Hematopoietic multipotent progenitor cell treated with erythropoietin and hydrocortisone succinate and interleukin-3 and kit ligand, for 15 days (in vitro differentiated cells): Measurements from ENCODE around the gene LCP2.

Source experiments
- DNase-seq: peaks from one replicate; pipeline ENCODE4 v3.0.0-alpha.2; 2015; ENCODE audit warnings: low spot score

The LCP2 gene

GRCh38 chr5:170297589-170298462 lies at the start of gene LCP2:
LCP2 (minus strand) TSS chr5:170297777; CDS start chr5:170297611, 166 bp downstream.
- DNase-seq, result no peak

- no peak for DNase-seq
Observed at GRCh38 chr5:170347022-170347567, 49.5 kb upstream of the LCP2 start.

- no peak for DNase-seq
Observed at GRCh38 chr5:170345971-170346370, 48.4 kb upstream of the LCP2 start.

- DNase-seq, result no peak
Observed at GRCh38 chr5:170343177-170343576, 45.6 kb upstream of the LCP2 start.

GRCh38 chr5:170342153-170342725 lies 44.7 kb upstream of the LCP2 start:
- DNase-seq, result no peak

- no peak for DNase-seq
Observed at GRCh38 chr5:170341545-170341944, 44.0 kb upstream of the LCP2 start.

- no peak for DNase-seq
Observed at GRCh38 chr5:170339780-170340167, 42.2 kb upstream of the LCP2 start.

GRCh38 chr5:170338933-170339779 lies 41.6 kb upstream of the LCP2 start:
- DNase-seq, result peak; percentile 63

- DNase-seq, result no peak
Observed at GRCh38 chr5:170338291-170338690, 40.7 kb upstream of the LCP2 start.

- DNase-seq, result no peak
Observed at GRCh38 chr5:170337045-170337733, 39.6 kb upstream of the LCP2 start.

- no peak for DNase-seq
Observed at GRCh38 chr5:170336065-170336464, 38.5 kb upstream of the LCP2 start.

GRCh38 chr5:170334626-170335025 lies 37.0 kb upstream of the LCP2 start:
- no peak for DNase-seq

- peak; percentile 22 for DNase-seq
Observed at GRCh38 chr5:170333161-170333910, 35.8 kb upstream of the LCP2 start.

GRCh38 chr5:170332058-170332457 lies 34.5 kb upstream of the LCP2 start:
- DNase-seq, result no peak

- no peak for DNase-seq
Observed at GRCh38 chr5:170330568-170331054, 33.0 kb upstream of the LCP2 start.

GRCh38 chr5:170329524-170329923 lies 31.9 kb upstream of the LCP2 start:
- DNase-seq, result no peak

GRCh38 chr5:170327829-170328228 lies 30.3 kb upstream of the LCP2 start:
- no peak for DNase-seq

- no peak for DNase-seq
Observed at GRCh38 chr5:170327168-170327567, 29.6 kb upstream of the LCP2 start.

- no peak for DNase-seq
Observed at GRCh38 chr5:170319301-170319700, 21.7 kb upstream of the LCP2 start.

GRCh38 chr5:170317499-170317898 lies 19.9 kb upstream of the LCP2 start:
- DNase-seq, result no peak

GRCh38 chr5:170316937-170317336 lies 19.4 kb upstream of the LCP2 start:
- peak; percentile 73 for DNase-seq
